Non-pigmented ciliary epithelial cell (primary cell): Measurements from ENCODE around the gene MORN5.

Source experiments
- DNase-seq: peaks from one replicate; pipeline ENCODE4 v3.0.0-alpha.2; 2010; ENCODE audit warnings: low read depth

The MORN5 gene

GRCh38 chr9:122216798-122217418, 57.2 kb downstream of the MORN5 start:
- no peak for DNase-seq

DNA sequence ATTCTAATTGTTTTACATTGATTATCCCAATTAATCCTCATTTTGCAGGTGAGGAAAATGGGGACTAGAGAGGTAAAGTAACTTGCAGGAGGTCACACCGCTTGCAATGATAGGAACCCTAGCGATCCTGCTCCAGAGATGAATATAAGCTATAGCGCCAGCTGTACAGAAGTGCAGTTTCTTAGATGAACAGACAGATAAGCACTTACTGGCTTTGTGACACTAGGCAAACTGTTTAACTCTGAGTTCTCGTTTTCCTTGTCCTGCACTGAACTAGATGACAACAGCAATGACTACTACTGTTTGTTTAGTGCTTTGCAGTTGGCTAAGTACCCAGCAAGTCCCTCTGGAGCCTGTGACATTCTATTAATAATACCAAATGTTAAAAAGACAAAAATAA, 57.9 kb downstream of the MORN5 start:
- no peak for DNase-seq

- no peak for DNase-seq
Observed at GRCh38 chr9:122218071-122218934, 58.6 kb downstream of the MORN5 start.

DNA sequence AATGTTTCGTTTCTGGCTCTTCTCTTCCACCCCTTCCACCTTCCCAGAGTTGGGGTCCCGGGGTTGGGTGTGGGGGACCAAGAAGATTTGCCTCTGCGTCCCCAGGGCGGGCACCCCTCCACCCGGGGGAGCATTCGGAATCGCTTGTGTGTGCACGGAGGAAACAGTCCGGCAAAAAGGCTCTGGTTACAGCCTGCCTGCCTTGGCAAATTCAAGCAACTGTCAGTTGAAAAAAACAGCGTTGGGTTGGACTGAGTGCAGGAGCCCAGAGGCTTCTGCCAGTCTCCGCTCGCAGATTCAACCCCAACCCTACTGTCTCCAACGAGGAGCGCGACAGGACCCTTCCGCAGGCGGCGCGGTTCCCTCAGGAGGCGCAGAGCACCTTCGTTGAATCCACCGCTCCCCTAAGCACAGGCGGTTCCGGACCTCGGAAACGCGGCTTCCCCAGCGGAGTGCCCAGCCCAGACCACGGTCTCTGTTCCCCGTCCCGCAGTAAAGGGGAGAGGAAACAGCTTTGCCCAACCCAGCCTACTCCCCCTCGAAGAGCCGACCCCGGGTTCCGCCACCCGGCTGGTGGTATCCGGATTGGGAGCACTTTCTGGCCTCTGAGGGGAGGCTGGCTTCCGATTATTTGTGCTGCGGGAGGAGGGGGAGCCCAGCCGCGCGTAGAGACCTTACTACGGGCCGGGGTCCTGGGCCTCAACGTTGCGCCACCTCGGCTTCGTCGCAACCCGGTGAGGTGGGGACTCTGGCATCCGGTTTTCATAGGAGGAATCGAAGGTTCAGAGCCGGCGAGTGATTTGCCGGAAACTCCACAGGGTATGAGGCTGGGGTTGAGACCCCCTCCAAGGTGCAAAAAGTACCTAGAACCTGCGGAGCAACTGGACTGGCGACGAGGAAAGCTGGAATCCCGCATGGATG, 59.5 kb downstream of the MORN5 start:
- no peak for DNase-seq

DNA sequence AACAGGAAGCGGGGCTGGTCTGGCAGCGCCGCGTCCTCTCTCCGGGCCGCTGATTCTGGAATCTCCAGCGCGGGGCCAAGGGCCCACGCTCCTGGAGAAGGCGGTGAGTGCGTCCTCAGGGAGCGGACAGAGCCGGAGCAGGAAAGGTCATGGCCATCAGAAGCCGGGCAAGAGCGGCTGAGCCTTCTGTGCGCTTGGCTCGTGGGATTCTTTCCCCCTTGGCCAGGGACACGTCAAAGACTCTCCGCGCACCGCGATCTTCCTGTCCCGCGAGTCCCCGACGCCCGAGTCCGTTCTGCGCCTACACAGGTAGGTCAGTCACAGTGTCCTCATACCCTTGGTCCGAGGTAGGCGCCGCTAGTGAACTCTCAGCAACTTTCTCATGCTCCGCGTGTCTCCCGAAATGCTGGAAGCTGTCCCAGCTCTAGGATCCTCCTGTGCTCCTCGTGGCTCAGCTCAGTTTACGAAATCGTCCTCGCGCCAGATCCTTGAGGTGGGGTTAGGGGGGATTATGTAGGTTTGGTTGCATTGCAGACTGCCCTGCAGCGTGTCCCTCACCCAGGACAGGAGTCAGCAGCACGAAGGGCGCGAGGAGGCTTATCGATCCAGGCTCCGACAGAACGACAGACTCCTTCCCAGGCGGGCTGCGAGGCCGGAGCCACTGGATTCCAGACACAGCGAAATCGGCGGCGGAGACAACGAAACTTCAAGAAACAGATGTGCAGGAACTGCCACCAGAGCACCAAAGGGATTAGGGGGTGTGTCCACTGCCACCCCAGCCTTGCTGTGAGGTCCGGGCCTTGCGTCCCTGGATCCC, 60.4 kb downstream of the MORN5 start:
- DNase-seq, result no peak

GRCh38 chr9:122220673-122221182, 61.0 kb downstream of the MORN5 start:
- DNase-seq, result no peak

DNA sequence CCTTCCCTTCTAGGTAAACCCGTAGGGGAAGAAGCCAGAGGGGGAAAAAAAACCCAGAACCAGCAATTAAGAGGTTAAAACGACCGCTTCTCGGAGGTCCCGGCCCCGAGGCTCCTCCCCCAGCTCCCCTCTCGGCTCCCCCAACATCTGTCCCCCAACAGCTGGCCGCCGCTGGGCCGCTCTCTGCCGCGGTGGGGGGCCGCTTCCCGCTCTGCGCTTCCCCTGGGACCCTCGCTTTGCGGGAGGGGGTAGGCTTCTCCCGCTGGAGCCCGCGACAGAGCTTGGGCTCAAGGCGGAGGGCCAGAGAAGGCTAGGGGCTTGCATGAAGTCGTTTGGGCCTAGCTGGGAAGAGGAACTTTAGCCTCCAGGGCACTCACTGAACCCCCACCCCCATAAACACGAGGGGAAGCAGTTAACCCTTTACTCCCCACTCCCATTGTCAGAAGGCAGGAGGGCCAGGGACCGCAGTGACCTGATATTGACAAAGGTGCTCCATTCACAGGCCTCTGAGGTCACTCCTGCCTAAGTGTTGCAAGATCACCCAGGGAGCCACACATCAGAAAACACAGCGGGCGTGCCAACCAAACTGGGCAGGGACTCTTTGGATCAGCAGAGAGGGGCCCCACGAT, 61.6 kb downstream of the MORN5 start:
- DNase-seq, result no peak

DNA sequence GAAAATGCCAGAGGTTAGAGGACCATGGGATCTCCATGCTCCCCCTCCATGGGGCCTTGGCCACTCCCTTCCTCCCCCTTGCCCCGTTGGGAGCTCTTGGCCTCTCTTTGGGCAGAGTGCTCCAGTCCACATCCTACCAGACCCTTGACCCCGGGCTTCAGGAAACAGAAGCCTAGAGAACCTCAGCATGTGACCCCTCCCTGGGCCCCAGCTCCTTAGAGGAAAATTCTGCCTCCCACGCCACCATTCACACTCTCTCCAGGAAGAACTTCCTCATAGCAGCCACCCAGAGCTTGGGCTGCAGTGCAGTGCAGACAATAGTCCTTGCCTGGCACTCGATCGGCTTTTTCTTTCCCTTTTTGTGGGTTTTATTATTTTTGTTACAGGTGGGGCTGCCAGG, 63.1 kb downstream of the MORN5 start:
- DNase-seq, result no peak

GRCh38 chr9:122223435-122223834, 63.7 kb downstream of the MORN5 start:
- no peak for DNase-seq

DNA sequence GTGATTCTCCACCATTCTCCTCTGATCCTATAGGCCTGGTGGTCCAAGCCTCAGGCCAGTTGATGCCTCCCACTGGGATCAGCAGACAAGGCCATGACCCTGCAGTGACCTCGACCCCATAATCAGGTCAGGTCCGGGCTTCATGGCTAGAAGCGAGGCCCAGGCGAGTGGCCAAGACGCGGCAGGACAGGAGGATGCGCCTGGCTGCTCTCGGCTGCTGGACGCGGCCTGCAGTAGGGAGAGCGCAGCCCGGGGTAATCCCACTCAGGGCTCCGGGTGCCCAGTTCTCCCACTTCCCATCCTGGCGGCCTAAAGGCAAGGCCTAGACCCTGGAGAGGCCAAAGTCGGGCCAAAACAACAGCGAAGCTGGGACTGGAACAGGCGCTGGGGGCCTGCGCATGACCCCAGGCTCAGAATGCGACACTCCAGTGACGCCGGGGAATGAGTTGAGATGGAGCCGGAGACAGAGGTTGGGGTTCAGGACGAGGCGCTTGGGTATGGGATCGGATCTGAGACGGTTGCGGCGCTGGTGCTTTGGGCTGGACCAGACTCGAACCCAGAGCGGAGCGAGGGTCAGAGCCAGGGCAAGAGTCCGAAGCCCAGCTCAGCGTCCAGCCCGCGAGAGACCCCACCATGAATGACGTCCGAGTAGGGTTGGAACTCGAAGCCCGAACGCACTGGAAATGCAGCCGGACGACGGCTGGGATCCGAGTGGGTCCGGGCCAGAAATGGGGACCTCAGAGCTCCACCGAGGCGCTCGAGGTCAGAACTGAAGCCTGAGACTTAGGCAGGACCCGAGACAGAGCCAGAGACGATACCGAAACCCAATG, 65.8 kb downstream of the MORN5 start:
- DNase-seq, result no peak

DNA sequence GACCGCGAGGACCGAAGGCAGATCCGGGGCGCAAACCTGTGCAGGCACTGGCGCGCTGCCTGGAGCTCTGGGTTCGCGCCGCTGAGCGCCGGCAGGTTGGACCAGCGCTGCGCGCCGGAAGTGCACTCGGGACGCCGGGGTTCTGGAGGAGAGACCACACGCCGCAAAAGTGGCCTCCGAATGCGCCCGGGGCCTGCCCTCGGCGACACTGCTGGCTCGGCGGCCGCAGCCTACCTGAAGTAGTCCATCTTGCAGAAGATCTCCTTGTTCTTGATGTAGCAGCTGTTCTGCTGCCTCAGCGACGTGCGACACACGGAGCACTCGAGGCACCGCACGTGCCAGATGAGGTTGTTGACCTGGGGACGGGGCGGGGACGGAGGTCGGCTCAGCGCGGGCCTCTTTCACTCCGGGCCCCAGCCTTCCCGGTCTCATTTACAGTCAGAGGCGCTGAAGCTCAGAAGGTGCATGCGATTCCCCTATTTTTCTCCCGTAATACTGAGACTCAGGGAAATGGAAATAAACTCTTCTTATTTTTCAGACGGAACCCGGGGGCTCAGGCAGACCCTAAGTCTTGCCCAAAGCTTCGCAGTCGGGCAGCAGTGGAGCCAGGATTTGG, 66.5 kb downstream of the MORN5 start:
- DNase-seq, result no peak

DNA sequence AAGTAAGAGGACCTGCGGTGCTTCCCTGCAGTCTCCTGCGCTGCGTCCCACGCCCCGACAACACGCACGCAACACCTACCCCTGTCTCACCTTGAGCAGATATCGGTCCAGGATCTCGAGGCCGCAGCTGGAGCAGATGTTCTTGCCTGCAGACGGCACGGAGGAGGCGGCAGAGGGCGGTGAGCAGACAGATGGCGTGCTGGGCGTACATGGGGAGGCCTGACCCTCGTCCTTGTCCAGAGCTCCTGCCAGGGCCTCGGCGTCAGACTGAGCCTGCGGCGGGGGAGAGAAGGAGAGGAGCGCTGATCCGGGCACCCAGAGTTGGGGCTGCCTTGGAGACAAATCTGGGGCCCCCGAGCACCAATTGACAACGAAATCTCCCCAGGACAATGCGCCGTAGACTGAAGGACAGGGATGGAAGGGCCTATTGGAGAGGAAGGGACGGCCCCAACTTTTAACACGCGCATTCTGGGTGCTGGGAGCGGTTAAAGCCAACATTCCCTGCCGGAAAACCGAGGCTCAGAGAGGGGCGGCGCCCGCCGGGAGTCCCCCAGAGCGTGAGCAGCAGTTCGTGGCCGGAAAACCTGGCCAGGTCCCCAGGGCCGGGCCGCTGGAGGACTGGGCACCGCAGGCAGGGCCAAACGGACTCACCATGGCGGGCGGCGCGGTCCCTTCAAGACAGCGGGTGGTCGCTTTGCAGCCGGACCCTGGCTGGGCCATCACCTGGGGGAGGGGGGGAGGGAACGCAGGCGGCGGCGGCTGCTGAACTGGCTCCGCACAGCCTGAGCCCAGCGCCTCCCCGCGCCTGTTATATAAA, 67.3 kb downstream of the MORN5 start:
- no peak for DNase-seq

DNA sequence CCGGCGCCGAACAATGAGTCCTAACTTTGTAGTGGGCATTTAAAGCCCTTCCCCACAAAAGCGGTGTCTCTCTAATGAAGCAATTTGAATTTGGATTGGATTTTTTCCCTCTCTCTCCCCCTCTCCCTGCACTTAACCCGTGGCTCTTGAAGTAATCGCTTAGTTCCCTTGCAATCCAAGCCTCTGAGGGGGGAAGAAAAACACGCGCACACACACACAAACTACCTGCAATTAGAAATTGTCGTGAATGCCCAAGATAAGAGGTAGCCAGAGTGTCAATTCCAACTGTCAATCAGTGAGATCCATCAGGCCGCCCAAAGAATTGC, 67.8 kb downstream of the MORN5 start:
- DNase-seq, result no peak

GRCh38 chr9:122228191-122228567, 68.5 kb downstream of the MORN5 start:
- no peak for DNase-seq

- no peak for DNase-seq
Observed at GRCh38 chr9:122228568-122229484, 69.1 kb downstream of the MORN5 start, which contains the start of gene LHX6. LHX6 (minus strand) TSS chr9:122228957; CDS start chr9:122228740, 217 bp downstream.

DNA sequence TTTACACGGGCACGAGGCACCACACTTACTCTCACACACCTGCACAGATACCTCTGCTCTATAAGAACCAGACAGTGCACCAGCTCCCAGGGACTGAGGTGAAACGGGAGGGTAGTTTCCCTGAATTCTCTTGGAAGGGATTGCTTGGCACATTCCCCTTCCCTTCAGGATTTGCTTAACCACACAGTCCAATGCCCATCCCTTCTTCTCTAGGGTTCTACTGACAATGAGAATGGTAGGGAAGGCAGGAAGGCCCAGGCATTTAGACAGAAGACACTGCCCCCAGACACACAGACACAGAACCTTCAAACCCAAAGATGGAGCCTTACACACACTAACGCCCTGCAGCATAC, 69.8 kb downstream of the MORN5 start:
- no peak for DNase-seq

GRCh38 chr9:122232796-122233306, 73.1 kb downstream of the MORN5 start:
- no peak for DNase-seq
